Measurements from ENCODE around the gene HIVEP3.

HIVEP3 gene

GRCh38 chr1:41779360-41779759 lies 139.4 kb downstream of the HIVEP3 start:
- DNase-seq: no peak

- no peak for DNase-seq
These were observed 141.0 kb downstream of the HIVEP3 start for GRCh38 chr1:41777695-41778094.

GRCh38 chr1:41776891-41777441 lies 141.8 kb downstream of the HIVEP3 start:
- DNase-seq: no peak

- DNase-seq: no peak
These were observed 142.7 kb downstream of the HIVEP3 start for GRCh38 chr1:41775956-41776585.

- no peak for DNase-seq
These were observed 144.2 kb downstream of the HIVEP3 start for GRCh38 chr1:41774471-41774990.

- no peak for DNase-seq
These were observed 144.9 kb downstream of the HIVEP3 start for GRCh38 chr1:41773842-41774241.

- no peak for DNase-seq
These were observed 145.6 kb downstream of the HIVEP3 start for GRCh38 chr1:41773144-41773591.

GRCh38 chr1:41769068-41769467 lies 149.7 kb downstream of the HIVEP3 start:
- no peak for DNase-seq

GRCh38 chr1:41768583-41768982 lies 150.1 kb downstream of the HIVEP3 start:
- DNase-seq: no peak

- DNase-seq: no peak
These were observed 150.9 kb downstream of the HIVEP3 start for GRCh38 chr1:41767534-41768525.

- no peak for DNase-seq
These were observed 152.2 kb downstream of the HIVEP3 start for GRCh38 chr1:41766546-41766945.

GRCh38 chr1:41766041-41766440 lies 152.7 kb downstream of the HIVEP3 start:
- DNase-seq: no peak

GRCh38 chr1:41765152-41765551 lies 153.6 kb downstream of the HIVEP3 start:
- DNase-seq: no peak

- DNase-seq: no peak
These were observed 154.1 kb downstream of the HIVEP3 start for GRCh38 chr1:41764656-41765055.

GRCh38 chr1:41762777-41763176 lies 155.9 kb downstream of the HIVEP3 start:
- DNase-seq: no peak

- DNase-seq: no peak
These were observed 156.5 kb downstream of the HIVEP3 start for GRCh38 chr1:41762251-41762650.

GRCh38 chr1:41758904-41759548 lies 159.7 kb downstream of the HIVEP3 start:
- DNase-seq: no peak

- DNase-seq: no peak
These were observed 160.2 kb downstream of the HIVEP3 start for GRCh38 chr1:41758500-41758899.

- DNase-seq: no peak
These were observed 164.2 kb downstream of the HIVEP3 start for GRCh38 chr1:41754540-41754939.

- no peak for DNase-seq
These were observed 166.1 kb downstream of the HIVEP3 start for GRCh38 chr1:41752514-41753170.

- no peak for DNase-seq
These were observed 166.8 kb downstream of the HIVEP3 start for GRCh38 chr1:41751804-41752513.
